GM18505 (cell line): Measurements from ENCODE around the gene EPS15.

Experiments used
- ATAC-seq: cut with Tn5 transposase; IDR thresholded peaks from one replicate; pipeline ENCODE4 v1.9.1; 2021; ENCODE audit not compliant: unreplicated experiment
- POLR2A ChIP-seq: IDR thresholded peaks from 4 replicates; pipeline ENCODE4 v1.6.1; 2011; ENCODE audit warnings: borderline replicate concordance; ENCODE audit not compliant: insufficient read depth, insufficient read length; ENCODE audit errors: extremely low read depth

The EPS15 gene

DNA sequence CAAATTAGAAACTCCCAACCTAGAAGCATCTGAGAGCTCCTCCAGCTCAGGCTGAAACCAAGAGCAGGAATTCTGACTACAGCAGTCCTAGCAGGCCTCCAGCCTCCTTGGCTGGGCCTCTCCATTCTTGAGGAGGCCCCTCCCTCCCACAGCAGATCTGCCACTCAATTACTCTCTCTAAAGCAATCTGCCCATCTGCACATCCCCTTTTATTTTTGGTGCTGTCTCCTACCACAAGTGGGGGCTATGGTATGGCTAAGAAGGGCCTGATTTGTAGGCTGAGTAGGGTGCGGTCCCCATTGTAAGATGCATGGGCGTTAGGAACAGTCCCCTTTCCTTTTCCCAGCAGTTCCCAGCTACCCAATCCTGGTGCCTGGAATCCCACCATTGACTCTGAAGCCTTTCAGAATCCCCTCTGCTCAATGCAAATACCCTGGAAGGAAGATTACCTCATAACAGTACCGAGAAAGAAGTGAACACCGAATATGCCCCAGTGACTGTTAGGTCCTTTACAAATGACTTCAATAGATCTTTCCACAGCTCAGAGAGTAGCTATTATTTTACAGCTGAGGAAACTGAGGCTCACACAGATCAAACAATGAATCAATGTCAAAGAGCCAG is 177.1 kb downstream of the EPS15 start:
- TF ChIP-seq POLR2A, result no peak
- peak; percentile 74 for ATAC-seq

DNA sequence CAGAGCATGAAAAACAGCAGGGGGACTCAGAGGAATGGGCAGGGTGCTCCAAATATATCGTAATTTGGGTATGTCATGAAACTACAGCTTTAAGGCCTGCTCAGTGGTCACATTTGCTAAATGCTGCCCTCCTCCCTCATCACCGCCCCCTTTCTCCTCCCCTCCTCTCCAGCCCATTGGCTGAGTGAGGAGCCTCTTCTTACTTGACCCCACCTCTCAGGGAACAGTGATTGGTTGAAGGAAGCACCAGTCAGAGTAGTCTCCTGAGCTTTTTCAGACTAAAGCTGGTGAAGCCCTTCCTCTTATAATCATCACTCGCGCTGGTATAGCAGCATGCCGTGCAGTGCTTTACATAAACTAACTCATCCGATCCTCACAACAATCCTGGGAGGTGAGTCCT is 178.7 kb downstream of the EPS15 start:
- no peak for ATAC-seq
- TF ChIP-seq POLR2A, result no peak

DNA sequence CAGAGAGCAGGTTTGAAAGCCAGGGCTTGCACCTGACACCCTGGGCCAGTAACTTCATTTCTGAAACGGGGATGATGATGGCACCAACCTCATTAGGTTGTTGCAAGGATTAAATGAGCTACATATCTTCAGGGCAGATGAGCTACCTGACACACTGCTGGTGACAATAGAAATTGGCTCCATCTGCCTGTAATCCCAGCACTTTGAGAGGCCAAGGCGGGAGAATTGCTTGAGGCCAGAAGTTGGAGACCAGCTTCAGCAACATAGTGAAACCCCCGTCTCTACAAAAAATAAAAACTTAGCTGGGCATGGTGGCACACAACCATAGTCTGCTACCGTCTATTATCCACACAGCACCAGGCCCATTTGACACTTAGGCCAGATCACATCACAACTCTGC is 182.4 kb downstream of the EPS15 start:
- TF ChIP-seq POLR2A, result no peak
- ATAC-seq, result no peak

DNA sequence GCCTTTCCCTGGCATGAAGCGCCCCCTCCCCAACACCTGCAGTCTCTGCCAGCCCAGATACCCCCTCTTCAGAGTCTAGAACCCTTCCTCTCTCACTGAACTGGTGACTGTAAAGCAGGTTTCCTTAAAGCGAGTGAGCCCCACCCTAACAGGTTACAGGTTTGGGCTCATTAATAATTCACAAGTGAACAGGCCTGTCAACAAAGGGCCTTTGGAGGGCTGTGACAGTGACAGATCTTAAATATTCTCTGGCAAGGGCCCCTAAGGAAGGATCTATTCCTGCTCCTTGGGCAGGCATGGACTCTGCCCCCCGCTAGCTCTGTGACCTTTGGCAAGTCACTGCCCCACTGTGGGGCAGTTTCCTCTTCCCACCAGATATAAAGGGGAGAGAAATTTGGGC is 183.1 kb downstream of the EPS15 start:
- no peak for ATAC-seq
- no peak for TF ChIP-seq POLR2A

DNA sequence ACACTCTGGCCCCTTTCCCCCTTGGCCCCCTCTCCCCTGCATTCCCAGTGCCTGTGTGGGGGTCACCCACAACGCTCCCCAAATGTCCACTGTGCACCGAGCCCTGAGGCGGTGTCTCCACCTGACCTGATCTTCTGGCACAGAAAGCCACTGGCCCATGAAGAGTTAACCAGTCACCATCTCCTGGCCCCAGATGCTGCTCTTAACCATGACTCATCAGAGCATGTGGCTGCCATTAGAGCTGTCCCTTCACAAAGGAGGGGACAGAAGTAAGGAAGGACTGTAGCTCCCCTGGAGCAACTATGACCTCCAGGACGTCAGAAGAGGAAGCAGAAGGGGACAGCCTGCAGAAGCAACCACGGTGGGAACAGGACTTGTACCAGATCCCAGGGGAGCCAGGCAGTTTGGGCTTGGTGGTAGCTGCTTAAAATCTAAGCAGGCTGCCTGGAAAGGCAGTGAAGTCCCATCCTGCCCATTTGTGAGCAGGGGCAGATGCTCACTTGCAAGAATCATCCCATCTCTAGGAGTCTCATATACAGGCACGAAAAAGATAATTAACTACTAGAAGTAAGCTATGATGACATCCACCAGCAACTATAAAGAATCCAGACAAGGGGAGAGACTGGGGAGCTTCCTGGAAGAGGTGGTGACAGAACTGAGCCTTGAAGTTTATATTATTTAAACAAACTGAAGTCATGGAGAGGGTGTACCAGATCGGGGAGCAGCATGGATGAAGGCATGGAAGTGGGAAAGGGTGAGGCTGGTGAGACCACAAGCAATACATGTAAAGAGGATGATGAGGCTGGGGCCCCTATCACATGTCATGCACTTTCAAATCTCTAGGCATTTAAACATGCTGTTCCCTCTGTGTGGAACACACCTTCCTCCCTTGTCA is 187.6 kb downstream of the EPS15 start:
- no peak for ATAC-seq
- no peak for TF ChIP-seq POLR2A

DNA sequence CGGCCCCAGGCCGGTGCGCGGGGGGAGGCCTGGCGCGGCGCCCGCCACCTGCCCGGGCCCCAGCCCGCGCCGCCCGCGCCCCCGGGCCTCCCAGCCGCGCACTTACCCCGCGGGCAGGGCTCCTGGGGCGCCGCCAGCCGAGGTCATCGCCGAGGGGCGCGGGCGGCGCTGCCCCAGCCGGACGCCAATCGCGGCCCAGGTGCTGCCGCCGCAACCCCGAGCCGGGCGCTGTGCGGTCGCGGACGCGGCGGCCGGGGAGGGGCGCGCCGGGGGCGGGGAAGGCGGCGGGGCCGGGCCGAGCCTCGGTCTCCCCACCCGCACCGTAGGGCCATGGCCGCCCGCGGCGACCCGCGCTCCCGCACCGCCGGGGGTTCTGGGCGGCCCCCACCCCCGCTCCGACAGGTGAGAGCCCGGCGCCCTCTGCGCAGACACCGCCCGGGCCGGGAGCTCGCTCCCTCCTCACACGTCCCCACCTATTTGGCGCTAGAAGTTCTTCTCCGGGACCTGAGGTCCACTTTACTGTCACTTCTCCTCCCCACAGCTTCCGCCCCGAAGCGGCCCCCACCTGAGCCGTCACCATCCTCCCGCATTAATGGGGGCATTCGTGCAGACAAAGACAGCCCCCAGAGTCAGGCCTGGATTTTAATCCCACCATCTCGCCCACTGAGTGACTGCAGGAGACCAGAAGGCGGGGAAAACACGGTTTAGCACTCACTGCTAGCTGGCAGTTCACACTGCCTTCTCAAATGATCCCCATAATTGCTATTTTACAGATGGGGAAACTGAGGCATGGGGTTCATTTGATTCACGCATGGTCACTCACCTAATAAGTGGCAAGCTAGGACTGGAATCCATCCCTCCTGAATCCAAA is 188.5 kb downstream of the EPS15 start, which contains the start of gene TTC39A:
Gene TTC39A (minus strand): TSS at position 232 of the 871 bp plus-strand sequence. CDS start 85 bp downstream, at position 147.
- TF ChIP-seq POLR2A, result no peak
- ATAC-seq, result no peak

DNA sequence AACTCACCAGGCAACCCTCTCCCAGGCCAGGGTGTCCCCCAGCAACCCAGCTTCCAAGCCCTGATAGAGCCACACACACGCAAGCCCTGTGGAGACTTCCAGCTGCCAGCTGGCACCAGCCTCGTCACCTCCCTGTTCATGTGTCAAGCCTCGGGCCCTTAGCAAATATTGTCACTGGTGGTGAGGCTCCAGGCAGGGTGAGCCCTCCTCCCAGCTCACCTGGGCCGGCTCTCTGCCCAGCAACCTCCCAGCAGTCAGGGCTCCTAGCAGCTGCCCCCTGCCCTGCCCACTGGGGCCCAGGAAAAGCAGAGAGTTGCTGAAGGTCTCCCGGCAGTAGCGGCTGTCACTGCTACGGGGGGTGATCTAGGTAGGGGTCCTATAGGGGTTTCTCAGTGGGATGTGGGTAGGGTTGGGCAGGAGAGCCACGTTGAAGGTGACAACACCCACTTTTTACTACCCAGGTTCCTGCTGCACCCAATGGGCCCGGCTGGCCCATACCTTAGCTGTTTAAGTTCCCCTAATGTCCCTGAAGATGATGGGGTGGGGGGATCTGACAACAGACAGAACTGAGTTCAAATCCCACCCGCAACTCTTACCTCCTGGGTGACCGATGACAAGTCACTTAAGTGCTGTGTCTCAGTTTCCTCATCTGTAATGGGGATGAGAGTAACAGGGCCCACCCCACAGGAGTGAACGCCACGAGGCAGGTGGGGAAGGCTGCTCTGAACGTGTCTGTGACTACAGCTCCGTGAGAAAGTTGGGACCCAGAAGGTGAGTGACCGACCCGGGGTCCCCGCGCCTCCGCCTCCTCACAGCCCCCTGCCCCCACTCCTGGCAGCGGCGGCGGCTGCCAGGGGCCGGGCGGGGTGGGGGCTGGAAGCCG is 189.4 kb downstream of the EPS15 start:
- ATAC-seq, result no peak
- no peak for TF ChIP-seq POLR2A

DNA sequence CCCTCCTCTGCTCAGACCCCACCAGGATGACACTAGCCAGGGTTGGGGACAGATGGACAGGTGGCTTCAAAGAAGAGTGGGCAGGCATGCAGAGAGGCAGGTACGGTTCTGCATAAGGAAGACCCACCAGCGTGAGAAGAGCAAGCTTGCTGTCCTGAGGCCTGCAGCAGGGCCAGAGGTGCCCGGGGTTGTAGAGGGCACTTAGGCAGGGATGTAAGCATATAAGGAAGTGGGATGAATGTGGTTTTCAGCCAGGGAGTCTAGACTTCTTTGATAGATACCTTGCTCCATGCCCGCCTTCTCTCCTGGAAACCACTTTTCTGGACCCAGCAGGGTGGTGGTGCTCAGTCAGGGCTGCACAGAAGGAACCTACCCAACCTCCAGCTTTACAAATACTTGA is 190.1 kb downstream of the EPS15 start:
- TF ChIP-seq POLR2A, result no peak
- ATAC-seq, result no peak

DNA sequence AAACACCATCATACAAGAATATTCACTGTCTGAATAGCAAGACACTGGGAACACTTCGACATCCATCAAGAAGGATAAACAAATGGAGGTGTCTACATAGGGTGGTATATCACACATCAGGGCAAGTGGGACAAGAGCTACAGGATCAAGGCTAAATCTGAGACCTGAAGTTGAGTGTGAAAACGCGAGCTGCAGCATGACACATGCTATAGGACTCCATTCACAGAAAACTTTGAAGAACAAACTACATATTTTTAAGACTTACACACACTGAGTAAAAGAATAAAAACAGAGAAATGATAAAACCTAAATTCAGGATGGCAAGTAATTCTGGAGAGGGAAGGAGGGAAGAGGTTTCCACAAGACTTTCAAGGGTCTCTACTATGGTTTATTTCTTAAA is 190.8 kb downstream of the EPS15 start:
- no peak for ATAC-seq
- no peak for TF ChIP-seq POLR2A

DNA sequence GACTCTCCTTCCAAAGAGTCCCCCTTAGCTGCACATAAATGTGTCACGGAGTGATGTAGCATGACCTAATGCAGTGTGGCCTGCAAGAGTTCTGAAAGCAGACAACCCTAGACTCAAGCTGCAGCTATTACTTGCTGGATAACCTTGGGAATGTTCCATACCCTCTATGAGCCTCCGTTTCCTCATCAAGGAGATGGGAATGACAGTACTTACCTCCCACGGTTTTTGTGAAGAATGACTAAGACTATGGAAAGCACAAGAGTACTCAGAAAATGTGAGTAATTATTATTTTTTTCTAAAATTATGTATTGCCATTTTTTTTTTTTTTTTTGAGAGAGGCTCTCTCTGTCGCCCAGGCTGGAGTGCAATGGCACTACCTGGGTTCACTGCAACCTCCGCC is 191.7 kb downstream of the EPS15 start:
- TF ChIP-seq POLR2A, result no peak
- ATAC-seq, result no peak

DNA sequence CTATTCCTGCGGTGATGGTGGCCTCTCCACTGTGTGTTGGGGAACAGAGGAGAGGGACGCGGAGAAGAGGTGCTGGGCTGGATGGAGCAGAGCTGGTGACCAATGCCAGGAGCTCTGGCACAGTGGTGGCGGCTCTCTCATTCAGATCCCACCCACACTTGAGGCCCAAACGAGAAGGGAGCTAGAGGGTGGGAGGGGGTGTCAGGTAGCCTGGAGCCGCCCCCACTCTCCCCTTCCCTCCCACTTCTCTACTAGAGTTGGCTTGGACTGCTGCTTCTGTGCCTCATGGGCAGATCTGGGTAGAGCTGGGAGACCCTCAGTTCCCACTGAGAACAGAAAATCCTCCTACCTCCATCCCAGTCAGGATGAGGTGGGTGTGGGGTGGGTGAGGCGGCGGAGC is 192.2 kb downstream of the EPS15 start:
- TF ChIP-seq POLR2A, result no peak
- ATAC-seq, result no peak
